ENCODE results near the gene MAK.
"Not testable (repeated sequence)": the region's sequence is repeated elsewhere in the genome, so short reads cannot be mapped to it uniquely, and the experiment has no call there.

Gene MAK

GRCh38 chr6:10725044-10725443 lies 113.3 kb downstream of the MAK start:
- DNase-seq (ENCODE audit: low spot score), result no peak

GRCh38 chr6:10723567-10723881 lies 114.8 kb downstream of the MAK start:
- no peak for DNase-seq (ENCODE audit: low spot score)

- DNase-seq (ENCODE audit: low spot score), result peak; percentile 99
These were observed 115.3 kb downstream of the MAK start, which contains the start of gene TMEM14C for GRCh38 chr6:10722820-10723566. Gene TMEM14C (plus strand): TSS chr6:10723070. CDS start chr6:10724614, 1,544 bp downstream.

- no peak for DNase-seq (ENCODE audit: low spot score)
These were observed 115.8 kb downstream of the MAK start for GRCh38 chr6:10722570-10722819.

- no peak for DNase-seq (ENCODE audit: low spot score)
These were observed 116.3 kb downstream of the MAK start for GRCh38 chr6:10721850-10722569.

- DNase-seq (ENCODE audit: low spot score), result not testable (repeated sequence)
These were observed 117.1 kb downstream of the MAK start for GRCh38 chr6:10720960-10721849.

GRCh38 chr6:10720265-10720959 lies 117.9 kb downstream of the MAK start:
- no peak for DNase-seq (ENCODE audit: low spot score)

GRCh38 chr6:10719964-10720264 lies 118.4 kb downstream of the MAK start:
- no peak for DNase-seq (ENCODE audit: low spot score)

GRCh38 chr6:10719296-10719963 lies 118.9 kb downstream of the MAK start:
- DNase-seq (ENCODE audit: low spot score), result no peak

- no peak for DNase-seq (ENCODE audit: low spot score)
These were observed 124.4 kb downstream of the MAK start for GRCh38 chr6:10713962-10714361.
